Activated naive CD4-positive, alpha-beta T cell treated with anti-CD3 and anti-CD28 coated beads, Interleukin-2, amount 50 U/mL, for 24 hours (primary cell): Measurements from ENCODE around the gene RASIP1.
"Not testable (repeated sequence)": the region's sequence is repeated elsewhere in the genome, so short reads cannot be mapped to it uniquely, and the experiment has no call there.

Source experiments
- H3K27ac Mint-ChIP-seq: one replicate; pipeline ENCODE4 v1.8.0; 2021; ENCODE audit warnings: mild to moderate bottlenecking, mixed read lengths
- H3K27me3 Mint-ChIP-seq: one replicate; pipeline ENCODE4 v1.8.0; 2021; ENCODE audit warnings: mixed read lengths
- H3K36me3 Mint-ChIP-seq: one replicate; pipeline ENCODE4 v1.8.0; 2021; ENCODE audit warnings: mixed read lengths
- H3K4me1 Mint-ChIP-seq: one replicate; pipeline ENCODE4 v1.8.0; 2021; ENCODE audit warnings: mixed read lengths
- H3K4me3 Mint-ChIP-seq: one replicate; pipeline ENCODE4 v1.8.0; 2021; ENCODE audit warnings: mild to moderate bottlenecking, mixed read lengths
- H3K9me3 Mint-ChIP-seq: one replicate; pipeline ENCODE4 v1.8.0; 2021; ENCODE audit warnings: mixed read lengths

Gene RASIP1

GRCh38 chr19:48722196-48722708 is 18.2 kb downstream of the RASIP1 start:
- peaks cover 11% of the 10 kb centered on the region for H3K9me3 Mint-ChIP-seq
- no peaks in the 10 kb centered on the region for H3K27me3 Mint-ChIP-seq
- H3K4me1 Mint-ChIP-seq: peaks cover 33% of the 10 kb centered on the region
- H3K36me3 Mint-ChIP-seq: peaks cover 7% of the 10 kb centered on the region
- H3K4me3 Mint-ChIP-seq: no peak overlapping the region
- H3K27ac Mint-ChIP-seq: no peak overlapping the region

- H3K27me3 Mint-ChIP-seq: no peaks in the 10 kb centered on the region
- H3K9me3 Mint-ChIP-seq: peaks cover 11% of the 10 kb centered on the region
- peak overlapping the region; percentile 78 for H3K27ac Mint-ChIP-seq
- peaks cover 3% of the 10 kb centered on the region for H3K36me3 Mint-ChIP-seq
- peak overlapping the region; percentile 89 for H3K4me3 Mint-ChIP-seq
- peaks cover 24% of the 10 kb centered on the region for H3K4me1 Mint-ChIP-seq
These were observed 19.7 kb downstream of the RASIP1 start for GRCh38 chr19:48720613-48721296.

- Mint-ChIP-seq H3K27me3 (no peaks in the 10 kb centered on the region), H3K9me3 (peaks cover 7% of the 10 kb centered on the region), H3K27ac (peak overlapping the region; percentile 78), H3K4me3 (peak overlapping the region; percentile 89), H3K36me3 (peaks cover 3% of the 10 kb centered on the region), H3K4me1 (peaks cover 19% of the 10 kb centered on the region)
These were observed 20.2 kb downstream of the RASIP1 start for GRCh38 chr19:48720251-48720612.

GRCh38 chr19:48719263-48720171 is 20.9 kb downstream of the RASIP1 start, which contains the start of gene MAMSTR:
Gene MAMSTR (minus strand): TSS chr19:48719725. CDS start chr19:48719031, 694 bp downstream.
- H3K4me3 Mint-ChIP-seq: peak within 1 kb of the TSS; percentile 89
- no peaks in the 10 kb centered on the region for H3K9me3 Mint-ChIP-seq
- peaks cover 17% of the 10 kb centered on the region for H3K4me1 Mint-ChIP-seq
- H3K27me3 Mint-ChIP-seq: no peaks in the 10 kb centered on the region
- peak within 1 kb of the TSS; percentile 78 for H3K27ac Mint-ChIP-seq
- no peaks in the 10 kb centered on the region for H3K36me3 Mint-ChIP-seq

- no peak overlapping the region for H3K4me3 Mint-ChIP-seq
- no peaks in the 10 kb centered on the region for H3K36me3 Mint-ChIP-seq
- H3K27ac Mint-ChIP-seq: no peak overlapping the region
- peaks cover 23% of the 10 kb centered on the region for H3K4me1 Mint-ChIP-seq
- no peaks in the 10 kb centered on the region for H3K9me3 Mint-ChIP-seq
- H3K27me3 Mint-ChIP-seq: no peaks in the 10 kb centered on the region
These were observed 21.6 kb downstream of the RASIP1 start for GRCh38 chr19:48718711-48719231.

- not testable (repeated sequence) for H3K27ac Mint-ChIP-seq, H3K4me3 Mint-ChIP-seq, H3K36me3 Mint-ChIP-seq, H3K9me3 Mint-ChIP-seq, H3K27me3 Mint-ChIP-seq
- peaks cover 27% of the 10 kb centered on the region for H3K4me1 Mint-ChIP-seq
These were observed 22.3 kb downstream of the RASIP1 start for GRCh38 chr19:48718106-48718505.

GRCh38 chr19:48716562-48717291 is 23.7 kb downstream of the RASIP1 start:
- peak overlapping the region; percentile 69 for H3K27ac Mint-ChIP-seq
- H3K9me3 Mint-ChIP-seq: no peaks in the 10 kb centered on the region
- no peaks in the 10 kb centered on the region for H3K27me3 Mint-ChIP-seq
- peaks cover 1% of the 10 kb centered on the region for H3K36me3 Mint-ChIP-seq
- H3K4me1 Mint-ChIP-seq: peaks cover 31% of the 10 kb centered on the region
- H3K4me3 Mint-ChIP-seq: no peak overlapping the region

- H3K4me1 Mint-ChIP-seq: peaks cover 24% of the 10 kb centered on the region
- H3K27ac Mint-ChIP-seq: no peak overlapping the region
- peaks cover 1% of the 10 kb centered on the region for H3K36me3 Mint-ChIP-seq
- H3K27me3 Mint-ChIP-seq: no peaks in the 10 kb centered on the region
- H3K4me3 Mint-ChIP-seq: no peak overlapping the region
- H3K9me3 Mint-ChIP-seq: no peaks in the 10 kb centered on the region
These were observed 24.7 kb downstream of the RASIP1 start for GRCh38 chr19:48715681-48716171.

- Mint-ChIP-seq H3K36me3 (peaks cover 1% of the 10 kb centered on the region), H3K4me1 (peaks cover 20% of the 10 kb centered on the region), H3K9me3 (no peaks in the 10 kb centered on the region), H3K27ac (peak overlapping the region; percentile 46), H3K27me3 (no peaks in the 10 kb centered on the region), H3K4me3 (peak overlapping the region; percentile 85)
These were observed 25.4 kb downstream of the RASIP1 start for GRCh38 chr19:48714759-48715675.

GRCh38 chr19:48713864-48714755 is 26.3 kb downstream of the RASIP1 start:
- Mint-ChIP-seq H3K36me3 (peaks cover 1% of the 10 kb centered on the region), H3K27me3 (no peaks in the 10 kb centered on the region), H3K9me3 (no peaks in the 10 kb centered on the region)

GRCh38 chr19:48713041-48713863 is 27.2 kb downstream of the RASIP1 start:
- Mint-ChIP-seq H3K4me3 (peak overlapping the region; percentile 85), H3K27me3 (no peaks in the 10 kb centered on the region), H3K4me1 (peaks cover 20% of the 10 kb centered on the region), H3K36me3 (peaks cover 1% of the 10 kb centered on the region), H3K27ac (no peak overlapping the region), H3K9me3 (no peaks in the 10 kb centered on the region)

More at GRCh38 chr19:48713864-48714755, 26.3 kb downstream of the RASIP1 start:
- Mint-ChIP-seq H3K4me3 (peak overlapping the region; percentile 85), H3K4me1 (peaks cover 20% of the 10 kb centered on the region), H3K27ac (peak overlapping the region; percentile 9)

- Mint-ChIP-seq H3K4me1 (peaks cover 20% of the 10 kb centered on the region), H3K27ac (no peak overlapping the region), H3K4me3 (peak overlapping the region; percentile 3), H3K27me3 (no peaks in the 10 kb centered on the region), H3K36me3 (peaks cover 3% of the 10 kb centered on the region), H3K9me3 (no peaks in the 10 kb centered on the region)
These were observed 29.2 kb downstream of the RASIP1 start for GRCh38 chr19:48711106-48711662.
